Hepatocyte (in vitro differentiated cells): ENCODE results near the gene SPRR2D.
"Not testable (repeated sequence)": the region's sequence is repeated elsewhere in the genome, so short reads cannot be mapped to it uniquely, and the experiment has no call there.

Experiments used
- EZH2phosphoT487 ChIP-seq: fragments of 200-600 bp; sonication (generic); IDR thresholded peaks from one replicate; pipeline ENCODE4 v1.6.1; 2018; ENCODE audit warnings: antibody characterized with exemption, mild to moderate bottlenecking, low read depth, moderate library complexity; ENCODE audit not compliant: unreplicated experiment, severe bottlenecking
- TF ChIP-seq, protein P1 (sequence below): fragments of 200-600 bp; sonication (generic); IDR thresholded peaks from 2 replicates; pipeline ENCODE4 v1.5.1; 2016; ENCODE audit warnings: antibody characterized with exemption, mild to moderate bottlenecking; ENCODE audit not compliant: poor library complexity

DNA sequence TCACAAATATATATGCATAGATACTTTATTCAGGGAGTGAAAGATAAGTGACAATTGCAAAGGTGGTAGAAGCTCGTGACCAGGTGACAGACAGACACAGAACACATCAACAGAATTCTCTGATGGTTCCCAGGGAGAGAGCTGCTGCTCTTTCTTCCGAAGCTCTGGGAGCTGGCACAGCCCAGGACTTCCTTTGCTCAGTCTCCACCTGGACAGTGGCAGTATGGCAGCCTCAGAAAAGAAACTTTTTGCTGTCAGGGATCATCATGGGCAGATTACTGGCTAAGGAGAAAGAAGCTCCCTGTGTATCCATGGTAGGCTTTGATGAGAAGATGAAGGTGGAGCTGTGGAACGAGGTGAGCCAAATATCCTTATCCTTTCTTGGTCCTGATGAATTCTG is 15.2 kb upstream of the SPRR2D start:
- TF ChIP-seq, protein P1, sequence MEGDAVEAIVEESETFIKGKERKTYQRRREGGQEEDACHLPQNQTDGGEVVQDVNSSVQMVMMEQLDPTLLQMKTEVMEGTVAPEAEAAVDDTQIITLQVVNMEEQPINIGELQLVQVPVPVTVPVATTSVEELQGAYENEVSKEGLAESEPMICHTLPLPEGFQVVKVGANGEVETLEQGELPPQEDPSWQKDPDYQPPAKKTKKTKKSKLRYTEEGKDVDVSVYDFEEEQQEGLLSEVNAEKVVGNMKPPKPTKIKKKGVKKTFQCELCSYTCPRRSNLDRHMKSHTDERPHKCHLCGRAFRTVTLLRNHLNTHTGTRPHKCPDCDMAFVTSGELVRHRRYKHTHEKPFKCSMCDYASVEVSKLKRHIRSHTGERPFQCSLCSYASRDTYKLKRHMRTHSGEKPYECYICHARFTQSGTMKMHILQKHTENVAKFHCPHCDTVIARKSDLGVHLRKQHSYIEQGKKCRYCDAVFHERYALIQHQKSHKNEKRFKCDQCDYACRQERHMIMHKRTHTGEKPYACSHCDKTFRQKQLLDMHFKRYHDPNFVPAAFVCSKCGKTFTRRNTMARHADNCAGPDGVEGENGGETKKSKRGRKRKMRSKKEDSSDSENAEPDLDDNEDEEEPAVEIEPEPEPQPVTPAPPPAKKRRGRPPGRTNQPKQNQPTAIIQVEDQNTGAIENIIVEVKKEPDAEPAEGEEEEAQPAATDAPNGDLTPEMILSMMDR, result not testable (repeated sequence)
- TF ChIP-seq EZH2phosphoT487, result not testable (repeated sequence)
